Psoas muscle (tissue), 8 donors: ENCODE results near the gene UNC5C. TPM values are rescaled to one million over a fixed set of nuclear protein-coding genes. Genes with fewer than 3 reads are reported as not detected.

ENCODE experiments used
- ATAC-seq, 4 donors: fragments of 200-7000 bp; cut with Tn5 transposase; one replicate each; pipeline ENCODE4 v1.9.1; 2020; ENCODE audit warnings: moderate library complexity in 3 of 4, mild to moderate bottlenecking in 2 of 4
- DNase-seq, 2 donors: peaks; one replicate each; pipeline ENCODE4 v3.0.0-alpha.2; 2020
- H3K27ac ChIP-seq: fragments of 200-600 bp; one replicate; pipeline ENCODE4 v1.8.0; 2022
- H3K27me3 ChIP-seq, 3 donors: fragments of 200-600 bp in 1 of 3; one replicate each; pipeline versions ENCODE4 v1.6.1 to v1.8.0; 2013 to 2022; ENCODE audit warnings: low read length in 2 of 3, mild to moderate bottlenecking in 2 of 3, moderate library complexity in 1 of 3; ENCODE audit not compliant: insufficient read depth in 3 of 3
- H3K36me3 ChIP-seq, 2 donors: fragments of 200-600 bp in 1 of 2; one replicate each; pipeline versions ENCODE4 v1.6.1 to v1.8.0; 2013 to 2022; ENCODE audit warnings: low read depth in 1 of 2, mild to moderate bottlenecking in 1 of 2, moderate library complexity in 1 of 2; ENCODE audit not compliant: insufficient read depth in 1 of 2
- H3K4me1 ChIP-seq: fragments of 200-600 bp; one replicate; pipeline ENCODE4 v1.8.0; 2022
- H3K4me3 ChIP-seq: fragments of 200-600 bp; one replicate; pipeline ENCODE4 v1.8.0; 2022; ENCODE audit warnings: mild to moderate bottlenecking
- H3K9me3 ChIP-seq: fragments of 200-600 bp; one replicate; pipeline ENCODE4 v1.8.0; 2022
- CTCF ChIP-seq: fragments of 200-600 bp; IDR thresholded peaks from one replicate; pipeline ENCODE4 v1.8.0; 2022; ENCODE audit warnings: antibody characterized with exemption
- WGBS, 3 donors: extraction: QIAGEN DNeasy Blood & Tissue Kit; methylation state at CpG; one replicate each; pipeline versions ENCODE4 v1.1.6 to v1.1.7; 2013; 5-methylcytosine and 5-hydroxymethylcytosine counted together
- intact Hi-C, 2 donors: fragments of 100-400 bp; cut with DNase I; formaldehyde crosslinking; loops; one replicate each; pipeline versions ENCODE4 v1.11.0 to v1.14.2; 2022
- polyA plus RNA-seq, 3 donors: library from polyadenylated mRNA; stranded (reverse); fragments of 200-250 nt; gene quantifications; one replicate each; pipeline ENCODE4 v1.2.3, GENCODE V29; 2013
- total RNA-seq, 4 donors: library from RNA; stranded (reverse); fragmentation: NEBNext Ultra II Directional in 2 of 4; extraction: Animal tissue kit (Norgen Biotek cat#: 25700) in 2 of 4; gene quantifications; one replicate each; pipeline versions ENCODE4 v1.2.1 to v1.2.4, GENCODE V29; 2021 to 2023
- donor health status: healthy with polysubstance abuse.
- donor health status: DM: no; HTN: no; CAD: no; lungs with moderate emphysema.
- donor health status: Bipolar disorder and iron deficiency.
- donor health status: healthy.
- donor health status: DM: yes; HTN: yes; CAD: no.
- donor health status: DM: no; HTN: no; CAD: no.
- donor health status: DM: no; HTN: no; CAD: no.
- donor health status: DM: yes; HTN: yes; CAD: no.

UNC5C gene
- total and polyA plus RNA-seq, 7 donors = 0.04 to 1.1 (median 0.19) TPM

GRCh38 chr4:95193391-95194224, 355.2 kb downstream of the UNC5C start:
- ATAC-seq = peak in 1 of 4 donors; percentile 37
- Histone ChIP-seq H3K4me3 (no peak overlapping the region), H3K4me1 (no peaks in the 10 kb centered on the region), H3K27ac (no peak overlapping the region), H3K36me3 (no peaks in the 10 kb centered on the region), H3K9me3 (no peaks in the 10 kb centered on the region), H3K27me3 (peaks cover 0 to 22% (median 14%) of the 10 kb centered on the region in 3 donors)
- intact Hi-C loops = no loop called here
- WGBS, 3 donors = 25 to 38% (median 25%) methylated on average over 22 of the region's 22 CpGs
- TF ChIP-seq CTCF = no peak
- no peak for DNase-seq

- Histone ChIP-seq H3K27ac (no peak overlapping the region), H3K4me3 (no peak overlapping the region), H3K9me3 (no peaks in the 10 kb centered on the region), H3K27me3 (peaks cover 0 to 22% (median 14%) of the 10 kb centered on the region in 3 donors), H3K36me3 (no peaks in the 10 kb centered on the region), H3K4me1 (no peaks in the 10 kb centered on the region)
- intact Hi-C loops = no loop called here
- no peak for TF ChIP-seq CTCF
- DNase-seq = no peak
- WGBS, 3 donors = 90 to 95% (median 94%) methylated on average over 3 of the region's 3 CpGs
- ATAC-seq = no peak
Observed at GRCh38 chr4:95191537-95191936, 357.2 kb downstream of the UNC5C start.

- no peak for DNase-seq
- Histone ChIP-seq H3K9me3 (no peaks in the 10 kb centered on the region), H3K27me3 (peaks cover 0 to 22% (median 14%) of the 10 kb centered on the region in 3 donors), H3K4me3 (no peak overlapping the region), H3K4me1 (no peaks in the 10 kb centered on the region), H3K36me3 (no peaks in the 10 kb centered on the region), H3K27ac (no peak overlapping the region)
- no peak for TF ChIP-seq CTCF
- intact Hi-C loops = no loop called here
- ATAC-seq = no peak
- WGBS, 3 donors = 40 to 46% (median 40%) methylated on average over 9 of the region's 9 CpGs
Observed at GRCh38 chr4:95190751-95191436, 357.9 kb downstream of the UNC5C start.

- Histone ChIP-seq H3K9me3 (no peaks in the 10 kb centered on the region), H3K36me3 (no peaks in the 10 kb centered on the region), H3K27me3 (peaks cover 0 to 11% (median 9%) of the 10 kb centered on the region in 3 donors), H3K27ac (no peak overlapping the region), H3K4me1 (no peaks in the 10 kb centered on the region), H3K4me3 (no peak overlapping the region)
- TF ChIP-seq CTCF = no peak
- intact Hi-C loops = no loop called here
- no peak for ATAC-seq
- WGBS, 3 donors = 69 to 77% (median 72%) methylated on average over 5 of the region's 5 CpGs
- DNase-seq = no peak
Observed at GRCh38 chr4:95188701-95189370, 359.9 kb downstream of the UNC5C start.
